GM18505 (cell line): Measurements from ENCODE around the gene TMEM127.

ENCODE experiments used
- ATAC-seq: cut with Tn5 transposase; IDR thresholded peaks from one replicate; pipeline ENCODE4 v1.9.1; 2021; ENCODE audit not compliant: unreplicated experiment
- POLR2A ChIP-seq: IDR thresholded peaks from 4 replicates; pipeline ENCODE4 v1.6.1; 2011; ENCODE audit warnings: borderline replicate concordance; ENCODE audit not compliant: insufficient read depth, insufficient read length; ENCODE audit errors: extremely low read depth

TMEM127 gene

DNA sequence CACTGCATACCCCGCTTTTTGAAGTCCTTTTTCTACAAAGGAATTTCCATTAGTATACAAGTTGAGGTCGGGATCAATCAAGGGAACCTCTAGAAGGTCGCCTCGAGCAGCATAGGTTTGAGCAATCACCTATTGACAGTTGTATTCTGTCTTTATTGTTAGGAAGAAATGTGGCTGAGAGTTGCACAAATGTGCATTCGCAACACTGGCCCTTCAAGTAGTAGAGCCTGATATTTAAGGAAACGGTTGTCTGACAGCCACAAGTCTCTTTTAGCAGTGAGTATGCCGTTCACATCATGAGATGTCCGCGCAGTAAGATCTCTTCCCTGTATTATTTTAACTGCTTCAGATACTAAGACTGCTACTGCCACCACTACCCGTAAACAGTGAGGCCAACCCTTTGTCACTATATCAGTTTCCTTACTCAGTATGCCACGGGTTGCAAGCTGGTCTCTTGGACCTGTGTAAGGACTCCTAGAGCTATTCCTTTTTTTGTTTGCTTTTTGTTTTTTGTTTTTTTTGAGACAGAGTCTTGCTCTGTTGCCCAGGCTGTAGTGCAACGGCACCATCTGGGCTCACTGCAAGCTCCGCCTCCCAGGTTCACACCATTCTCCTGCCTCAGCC, 47.2 kb downstream of the TMEM127 start:
- ATAC-seq: no peak
- no peak for TF ChIP-seq POLR2A

- no peak for TF ChIP-seq POLR2A
- no peak for ATAC-seq
Observed at GRCh38 chr2:96214554-96214953, 51.2 kb downstream of the TMEM127 start.

DNA sequence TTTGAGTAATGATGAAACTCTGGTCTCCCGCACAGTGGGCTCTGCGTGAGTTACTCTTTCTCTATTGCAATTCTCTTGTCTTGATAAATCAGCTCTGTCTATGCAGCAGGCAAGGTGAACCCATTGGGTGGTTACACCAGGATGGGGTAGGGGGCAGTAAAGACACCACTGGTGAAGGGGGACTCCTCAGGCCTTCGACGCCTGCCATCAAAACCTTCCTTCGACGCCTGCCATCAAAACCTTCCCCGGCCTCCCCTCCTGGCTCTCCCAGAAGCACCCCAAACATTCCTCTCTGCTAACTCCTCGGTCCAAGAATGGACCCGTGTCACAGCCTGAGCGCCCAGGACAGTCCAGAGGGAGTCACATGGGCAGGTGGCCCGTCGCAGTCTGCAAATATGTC, 52.4 kb downstream of the TMEM127 start:
- ATAC-seq: no peak
- no peak for TF ChIP-seq POLR2A

GRCh38 chr2:96212339-96212738, 53.5 kb downstream of the TMEM127 start:
- no peak for TF ChIP-seq POLR2A
- ATAC-seq: no peak

- no peak for TF ChIP-seq POLR2A
- no peak for ATAC-seq
Observed at GRCh38 chr2:96209729-96210085, 56.1 kb downstream of the TMEM127 start.

- TF ChIP-seq POLR2A: peak; percentile 29
- no peak for ATAC-seq
Observed at GRCh38 chr2:96209011-96209728, 56.6 kb downstream of the TMEM127 start.

DNA sequence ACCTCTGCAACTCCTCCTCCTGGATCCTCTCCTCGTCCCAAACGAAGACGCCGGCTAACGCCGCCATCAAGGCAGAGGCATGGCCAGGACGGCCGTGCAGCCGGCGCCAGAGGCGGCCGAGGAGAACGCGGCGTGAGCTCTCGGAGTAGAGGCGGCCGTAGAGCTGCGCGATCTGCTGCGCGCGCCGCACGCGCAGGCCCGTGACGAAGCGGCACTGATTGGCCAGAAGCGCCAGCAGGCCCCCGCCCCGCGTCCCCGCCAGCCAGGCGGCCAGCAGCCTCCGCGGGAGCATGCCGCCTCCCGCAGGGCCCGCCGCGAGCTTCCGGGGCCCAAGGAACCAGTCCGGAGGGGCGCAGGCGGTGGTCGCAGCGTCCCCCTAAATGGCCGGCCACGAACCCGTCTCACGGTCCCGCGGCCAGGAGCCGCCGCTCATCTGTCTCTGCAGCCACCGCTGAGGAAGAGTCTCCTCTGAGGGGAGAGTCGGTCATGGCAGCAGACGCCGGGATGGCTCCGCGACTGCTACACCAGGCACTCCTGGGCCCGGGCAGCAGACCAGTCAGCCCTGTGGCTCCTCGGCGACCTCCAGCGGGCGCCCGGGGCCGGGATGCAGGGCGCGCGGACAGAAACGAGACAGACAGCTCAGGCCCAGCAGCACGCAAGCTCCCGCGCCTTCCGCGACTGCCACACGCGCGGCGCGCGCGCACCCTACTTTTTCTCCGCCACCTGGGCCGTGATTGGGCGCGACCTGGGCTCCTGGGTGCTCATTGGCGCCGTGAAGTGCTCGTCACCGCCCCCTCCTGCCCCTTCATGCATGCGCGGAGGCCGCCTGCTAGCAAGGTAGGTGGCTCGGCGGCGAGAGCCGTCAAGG, 57.4 kb downstream of the TMEM127 start, which contains the start of gene STARD7:
TSS of gene STARD7 (minus strand) at position 685 of the 868 bp plus-strand sequence. CDS start at position 292, 393 bp downstream.
- TF ChIP-seq POLR2A: peak; percentile 97
- ATAC-seq: peak; percentile 80

- no peak for ATAC-seq
- no peak for TF ChIP-seq POLR2A
Observed at GRCh38 chr2:96207774-96208142, 58.0 kb downstream of the TMEM127 start.

DNA sequence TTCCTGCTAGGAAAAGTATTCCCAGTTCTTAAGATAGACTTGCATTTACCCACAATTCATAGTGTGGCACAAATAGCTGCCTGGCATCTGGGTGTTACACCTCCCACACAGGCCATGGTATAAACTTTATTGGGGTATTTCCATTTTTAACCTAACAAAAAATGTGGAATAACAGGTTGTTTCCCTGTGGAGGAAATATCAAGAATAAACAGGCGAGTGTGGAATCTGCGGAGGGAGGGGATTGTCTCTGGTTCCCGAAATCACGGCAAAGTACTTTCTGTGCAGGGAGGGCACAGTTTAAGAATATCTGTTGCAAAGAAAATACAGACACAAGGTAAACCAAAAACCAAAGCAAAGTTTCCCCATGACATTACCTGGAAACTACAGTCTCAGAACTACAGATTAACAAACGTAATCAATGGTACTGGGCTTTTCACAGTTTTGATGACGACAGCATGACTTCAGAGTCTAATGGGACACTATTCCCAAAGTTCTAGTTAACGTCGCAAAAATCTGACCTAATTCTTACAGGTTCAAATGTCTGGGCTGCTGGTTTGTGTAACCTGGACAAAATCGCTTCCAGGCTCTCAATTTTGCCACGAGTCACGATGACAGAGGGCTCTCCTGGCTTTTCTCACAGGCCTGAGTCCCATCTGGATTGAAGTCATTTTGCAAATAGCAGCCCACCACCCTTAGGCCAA, 58.6 kb downstream of the TMEM127 start:
- TF ChIP-seq POLR2A: no peak
- ATAC-seq: no peak

GRCh38 chr2:96205888-96206287, 59.9 kb downstream of the TMEM127 start:
- no peak for ATAC-seq

GRCh38 chr2:96204836-96205624, 60.8 kb downstream of the TMEM127 start:
- no peak for TF ChIP-seq POLR2A
- ATAC-seq: no peak

More at GRCh38 chr2:96205888-96206287, 59.9 kb downstream of the TMEM127 start:
- TF ChIP-seq POLR2A: no peak

DNA sequence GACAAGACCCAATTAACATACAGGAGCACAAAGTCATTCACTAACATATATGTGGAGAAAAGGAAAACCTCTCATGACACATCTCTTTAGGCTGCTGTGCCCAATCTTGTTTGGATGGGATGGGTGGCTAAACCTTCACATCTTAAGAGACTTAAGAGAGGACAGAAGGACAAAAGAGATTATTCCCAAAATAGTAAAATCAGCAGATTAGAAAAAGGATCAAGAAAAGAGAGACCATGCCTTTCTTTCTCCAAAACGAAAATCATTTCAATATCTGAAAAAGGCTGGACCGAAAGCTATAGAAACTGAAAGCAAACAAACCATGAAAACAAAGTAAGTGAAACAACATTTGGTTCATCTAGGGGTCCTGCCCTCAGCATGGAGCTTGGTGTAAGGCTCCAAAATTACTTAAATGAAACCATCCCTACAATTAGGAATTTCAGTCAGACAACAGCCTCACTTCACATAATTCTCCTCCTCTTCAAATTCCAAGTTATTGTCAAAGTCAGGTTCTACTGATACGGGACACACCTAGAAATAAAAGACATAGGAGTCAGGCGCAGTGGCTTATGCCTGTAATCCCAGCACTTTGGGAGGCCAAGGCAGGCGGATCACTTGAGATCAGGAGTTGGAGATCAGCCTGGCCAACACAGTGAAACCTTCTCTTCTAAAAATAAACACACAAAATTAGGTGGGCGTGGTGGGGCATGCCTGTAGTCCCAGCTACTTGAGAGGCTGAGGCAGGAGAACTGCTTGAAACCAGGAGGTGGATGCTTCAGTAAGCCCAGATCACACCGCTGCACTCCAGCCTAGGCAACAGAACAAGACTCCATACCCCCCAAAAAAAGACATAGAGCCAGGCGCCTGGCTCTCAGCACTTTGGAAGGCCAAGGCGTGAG, 62.4 kb downstream of the TMEM127 start:
- no peak for ATAC-seq
- TF ChIP-seq POLR2A: no peak
